Mononuclear cell (primary cell): ENCODE measurements around the gene RNASE9. TPM values are rescaled to one million over a fixed set of nuclear protein-coding genes. Genes with fewer than 3 reads are reported as not detected.

Experiments
- H3K27me3 ChIP-seq: 2 replicates; pipeline ENCODE4 v1.6.0; 2011; ENCODE audit warnings: low read length, control low read depth; ENCODE audit not compliant: insufficient read depth
- H3K4me1 ChIP-seq: 2 replicates; pipeline ENCODE4 v1.5.1; 2011; ENCODE audit warnings: mild to moderate bottlenecking, low read length, control low read depth; ENCODE audit not compliant: insufficient read depth
- H3K4me3 ChIP-seq: 2 replicates; pipeline ENCODE4 v1.5.1; 2011; ENCODE audit warnings: mild to moderate bottlenecking, low read length, moderate library complexity
- H3K9me3 ChIP-seq: 2 replicates; pipeline ENCODE4 v1.5.1; 2011; ENCODE audit warnings: low read depth, mild to moderate bottlenecking, control low read depth, low read length
- total RNA-seq: library from RNA; depleted of rRNA; stranded (reverse); fragments of >200 nt; gene quantifications from one replicate; pipeline ENCODE4 v1.2.3, GENCODE V29; 2012

Gene RNASE9
- total RNA-seq, 1 donor: not detected

- H3K4me3 ChIP-seq: no peak overlapping the region
- H3K4me1 ChIP-seq: no peaks in the 10 kb centered on the region
- no peaks in the 10 kb centered on the region for H3K9me3 ChIP-seq
- no peaks in the 10 kb centered on the region for H3K27me3 ChIP-seq
Measured at GRCh38 chr14:20556500-20557211, 4.2 kb downstream of the RNASE9 start.

- Histone ChIP-seq H3K4me1 (no peaks in the 10 kb centered on the region), H3K9me3 (no peaks in the 10 kb centered on the region), H3K27me3 (no peaks in the 10 kb centered on the region), H3K4me3 (no peak overlapping the region)
Measured at GRCh38 chr14:20555845-20556244, 5.0 kb downstream of the RNASE9 start.

DNA sequence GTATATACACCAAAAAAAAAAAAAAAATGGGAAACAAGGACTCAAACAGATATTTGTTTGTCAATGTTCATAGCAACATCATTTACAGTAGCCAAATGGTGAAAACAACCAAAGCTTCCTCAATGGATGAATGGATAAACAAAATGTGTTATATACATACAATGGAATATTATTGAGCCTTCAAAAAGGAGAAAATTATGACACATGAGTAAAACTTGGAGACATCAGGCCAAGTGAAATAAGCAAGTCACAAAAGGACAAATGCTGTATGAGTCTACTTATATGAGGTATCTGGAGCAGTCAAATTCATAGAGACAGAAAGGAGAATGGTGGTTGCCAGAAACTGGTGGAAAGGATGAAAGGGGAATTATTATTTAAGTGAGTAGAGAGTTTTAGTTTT, 7.8 kb downstream of the RNASE9 start:
- no peaks in the 10 kb centered on the region for H3K9me3 ChIP-seq
- H3K4me3 ChIP-seq: no peak overlapping the region
- no peaks in the 10 kb centered on the region for H3K4me1 ChIP-seq
- H3K27me3 ChIP-seq: no peaks in the 10 kb centered on the region

- Histone ChIP-seq H3K27me3 (no peaks in the 10 kb centered on the region), H3K9me3 (no peaks in the 10 kb centered on the region), H3K4me1 (no peaks in the 10 kb centered on the region), H3K4me3 (no peak overlapping the region)
Measured at GRCh38 chr14:20551606-20552005, 9.2 kb downstream of the RNASE9 start.

DNA sequence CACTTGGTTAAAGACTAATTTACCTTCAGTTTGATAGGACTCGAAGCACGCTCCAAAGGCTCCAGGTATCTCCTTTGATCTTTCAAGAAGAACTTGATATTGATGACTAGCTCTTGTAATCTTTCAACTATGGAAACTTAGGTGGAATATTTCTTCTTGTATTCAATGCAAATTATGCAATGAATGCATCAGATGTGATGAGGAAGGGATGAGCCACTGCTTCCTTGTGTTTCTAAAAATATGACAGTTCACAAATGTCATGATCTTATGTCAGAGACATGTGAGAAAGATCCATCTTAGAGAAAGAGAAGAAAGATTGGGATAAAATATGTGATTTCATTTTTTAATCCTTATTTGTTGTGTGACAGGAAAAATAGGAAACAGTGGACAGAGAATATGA, 9.9 kb downstream of the RNASE9 start:
- no peaks in the 10 kb centered on the region for H3K9me3 ChIP-seq
- no peaks in the 10 kb centered on the region for H3K4me1 ChIP-seq
- no peaks in the 10 kb centered on the region for H3K27me3 ChIP-seq
- H3K4me3 ChIP-seq: no peak overlapping the region

DNA sequence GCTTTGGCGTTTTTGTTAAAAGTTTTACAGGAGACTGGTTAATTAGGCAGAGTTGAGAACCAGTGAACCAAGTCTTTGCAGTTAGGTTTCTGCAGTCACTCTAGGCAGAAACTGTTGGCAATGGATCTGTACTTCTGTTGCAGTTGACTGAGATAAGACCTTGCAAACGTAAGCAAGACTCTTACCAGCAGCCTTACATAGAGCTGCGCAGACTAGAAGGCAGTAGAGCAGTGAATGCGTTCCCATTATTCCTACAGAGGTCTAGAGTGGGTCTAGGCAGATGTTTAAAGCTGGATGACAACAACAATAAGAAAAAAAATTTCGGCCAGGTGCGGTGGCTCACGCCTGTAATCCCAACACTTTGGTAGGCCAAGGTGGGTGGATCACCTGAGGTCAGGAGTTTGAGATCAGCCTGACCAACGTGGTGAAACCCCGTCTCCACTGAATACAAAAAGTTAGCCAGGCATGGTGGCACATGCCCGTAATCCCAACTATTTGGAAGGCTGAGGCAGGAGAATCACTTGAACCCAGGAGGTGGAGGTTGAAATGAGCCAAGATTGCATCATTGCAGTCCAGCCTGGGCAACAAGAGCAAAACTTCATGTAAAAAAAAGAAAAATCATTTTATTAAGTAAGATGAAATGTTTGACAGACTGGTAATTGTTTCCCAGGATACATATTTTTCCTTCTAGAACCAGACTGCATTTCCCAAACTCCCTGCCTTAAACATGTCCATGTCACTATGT, 12.3 kb downstream of the RNASE9 start:
- Histone ChIP-seq H3K9me3 (no peaks in the 10 kb centered on the region), H3K4me3 (no peak overlapping the region), H3K4me1 (no peaks in the 10 kb centered on the region), H3K27me3 (no peaks in the 10 kb centered on the region)

GRCh38 chr14:20546877-20547276, 14.0 kb downstream of the RNASE9 start:
- Histone ChIP-seq H3K4me1 (no peaks in the 10 kb centered on the region), H3K4me3 (no peak overlapping the region), H3K27me3 (no peaks in the 10 kb centered on the region)

DNA sequence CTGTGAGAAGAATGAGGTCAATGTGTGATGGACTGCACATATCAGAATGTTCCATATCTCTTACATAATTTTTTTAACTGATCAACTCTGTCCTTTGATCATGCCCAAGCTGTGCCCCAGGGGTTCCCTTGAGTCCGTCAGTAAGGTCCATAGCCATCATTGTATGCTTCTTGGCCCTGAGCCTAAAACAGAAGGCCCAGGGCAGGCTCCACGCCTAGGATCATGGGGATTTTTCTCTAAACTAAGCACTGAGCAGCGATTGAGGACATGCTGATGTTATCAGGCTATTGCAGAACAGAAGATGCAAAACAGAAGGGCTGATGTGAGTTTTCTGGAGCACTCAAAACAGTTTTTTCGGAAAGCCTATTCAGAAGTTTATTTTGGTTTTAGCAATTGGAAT, 20.9 kb downstream of the RNASE9 start:
- H3K9me3 ChIP-seq: no peaks in the 10 kb centered on the region
- no peak overlapping the region for H3K4me3 ChIP-seq
- no peaks in the 10 kb centered on the region for H3K27me3 ChIP-seq
- no peaks in the 10 kb centered on the region for H3K4me1 ChIP-seq

More at GRCh38 chr14:20546877-20547276, 14.0 kb downstream of the RNASE9 start:
- H3K9me3 ChIP-seq: no peaks in the 10 kb centered on the region

- H3K9me3 ChIP-seq: no peaks in the 10 kb centered on the region
- peaks cover 5% of the 10 kb centered on the region for H3K4me1 ChIP-seq
- no peak overlapping the region for H3K4me3 ChIP-seq
- peaks cover 8% of the 10 kb centered on the region for H3K27me3 ChIP-seq
Measured at GRCh38 chr14:20530771-20531571, 29.9 kb downstream of the RNASE9 start.

GRCh38 chr14:20529806-20530205, 31.0 kb downstream of the RNASE9 start:
- Histone ChIP-seq H3K4me3 (no peak overlapping the region), H3K4me1 (peaks cover 5% of the 10 kb centered on the region), H3K9me3 (no peaks in the 10 kb centered on the region), H3K27me3 (peaks cover 8% of the 10 kb centered on the region)

DNA sequence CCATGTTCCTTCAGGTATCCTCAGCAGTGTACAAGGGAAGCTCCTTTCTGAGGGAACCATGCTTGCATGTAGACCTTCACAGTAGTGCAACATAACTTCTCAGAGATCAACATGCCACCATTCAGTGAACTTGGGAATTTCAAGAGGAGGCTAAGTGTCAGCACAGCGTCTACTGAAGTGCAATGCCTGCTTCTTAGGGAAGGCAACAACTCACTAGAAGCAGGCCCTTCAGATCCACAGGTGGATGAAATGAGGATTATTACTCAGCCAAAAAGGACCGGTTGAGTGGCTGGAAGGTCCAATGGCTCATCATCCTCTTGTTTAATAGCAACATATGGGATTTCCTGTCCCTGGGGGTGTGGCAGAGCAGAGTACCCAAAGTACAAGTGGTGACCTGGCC, 36.8 kb downstream of the RNASE9 start:
- H3K27me3 ChIP-seq: peaks cover 3% of the 10 kb centered on the region
- H3K4me1 ChIP-seq: no peaks in the 10 kb centered on the region
- no peak overlapping the region for H3K4me3 ChIP-seq
- H3K9me3 ChIP-seq: no peaks in the 10 kb centered on the region

DNA sequence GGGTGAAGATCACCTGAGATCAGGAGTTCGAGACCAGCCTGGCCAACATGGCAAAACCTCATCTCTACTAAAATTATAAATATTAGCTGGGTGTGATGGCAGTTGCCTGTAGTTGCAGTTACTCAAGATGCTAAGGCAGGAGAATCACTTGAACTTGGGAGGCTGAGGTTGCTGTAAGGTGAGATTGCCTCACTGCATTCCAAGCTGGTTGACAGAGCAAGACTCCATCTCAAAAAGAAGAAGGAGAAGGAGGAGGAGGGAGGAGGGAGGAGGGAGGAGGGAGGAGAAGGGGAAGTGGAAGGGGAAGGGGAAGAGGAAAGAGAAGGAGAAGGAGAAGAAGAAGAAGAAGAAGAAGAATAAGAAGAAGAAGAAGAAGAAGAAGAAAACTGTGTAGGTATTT, 38.5 kb downstream of the RNASE9 start:
- Histone ChIP-seq H3K4me1 (no peaks in the 10 kb centered on the region), H3K4me3 (no peak overlapping the region), H3K27me3 (peaks cover under 1% of the 10 kb centered on the region), H3K9me3 (no peaks in the 10 kb centered on the region)

DNA sequence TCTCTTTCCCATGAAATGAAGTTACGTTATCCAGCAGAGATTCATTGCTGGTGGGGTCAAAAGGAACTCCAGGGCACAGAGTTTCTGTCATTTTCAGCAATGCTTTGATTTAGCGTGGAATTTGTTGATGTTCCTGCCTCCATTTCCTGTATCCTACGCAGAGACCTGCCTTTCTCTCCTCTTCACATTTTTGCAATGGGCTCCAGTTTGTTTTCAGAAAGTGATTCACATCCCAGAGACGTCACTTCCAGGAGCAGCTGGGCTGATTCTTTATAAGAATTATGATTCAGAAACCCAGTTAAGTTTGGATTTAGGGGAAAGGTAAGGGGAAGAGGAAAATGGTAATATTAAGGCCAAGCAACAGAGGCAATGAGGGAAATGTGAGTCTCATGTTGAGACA, 43.9 kb downstream of the RNASE9 start:
- H3K4me3 ChIP-seq: no peak overlapping the region
- H3K4me1 ChIP-seq: no peaks in the 10 kb centered on the region
- H3K9me3 ChIP-seq: no peaks in the 10 kb centered on the region
- H3K27me3 ChIP-seq: no peaks in the 10 kb centered on the region

DNA sequence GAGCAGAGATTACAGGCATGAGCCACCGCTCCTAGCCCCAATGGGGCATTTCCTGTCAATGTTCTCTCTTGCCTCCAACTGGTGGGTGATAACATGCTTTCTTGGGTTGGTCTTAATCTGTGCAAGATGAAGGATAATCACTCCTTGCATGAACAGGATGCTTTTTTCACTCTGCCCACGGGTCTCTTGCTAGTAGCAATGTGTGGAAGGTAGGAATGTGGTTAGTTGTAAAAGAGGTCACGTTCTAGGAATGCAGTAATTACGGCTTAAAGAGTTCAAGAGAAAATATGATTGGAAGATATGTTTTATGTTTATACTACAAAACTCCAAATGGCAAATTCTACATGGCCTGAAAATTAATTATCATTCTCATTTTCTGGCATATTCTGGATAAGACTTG, 45.0 kb downstream of the RNASE9 start:
- Histone ChIP-seq H3K4me1 (no peaks in the 10 kb centered on the region), H3K27me3 (no peaks in the 10 kb centered on the region), H3K9me3 (no peaks in the 10 kb centered on the region), H3K4me3 (no peak overlapping the region)

DNA sequence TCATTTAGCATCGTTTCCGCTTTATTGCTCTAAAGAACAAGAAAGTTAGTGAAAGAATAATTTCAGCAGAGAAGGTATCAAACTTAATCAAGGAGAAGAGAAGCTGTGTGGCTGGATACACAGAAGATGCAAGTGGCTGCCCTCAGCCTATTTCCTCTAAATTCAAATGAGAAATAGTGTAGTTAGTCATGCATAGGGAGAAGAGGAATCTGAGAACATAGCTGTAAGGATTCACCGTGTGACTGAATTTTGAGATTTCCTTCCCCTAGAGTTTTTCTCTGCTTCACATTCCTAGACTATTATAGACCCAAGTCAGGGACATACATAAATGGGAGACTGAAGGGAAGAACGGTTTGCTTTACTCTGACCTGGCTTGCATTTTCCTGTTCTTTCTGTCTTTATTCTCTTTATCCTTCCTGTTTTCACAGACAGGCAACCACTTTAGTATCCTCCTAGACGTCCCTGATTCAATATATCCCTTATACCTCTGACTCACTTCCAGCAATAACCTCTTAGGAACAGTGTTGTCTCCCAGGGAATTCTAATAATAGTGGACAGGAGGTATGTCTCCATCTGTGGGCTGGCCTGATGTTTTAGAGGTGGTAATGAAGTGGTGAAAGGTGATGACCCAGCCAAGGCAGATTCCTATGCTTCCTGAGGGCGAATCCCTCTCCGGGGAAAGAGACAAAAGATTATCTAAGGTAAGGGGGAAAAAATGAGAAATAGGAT, 48.5 kb downstream of the RNASE9 start:
- no peak overlapping the region for H3K4me3 ChIP-seq
- no peaks in the 10 kb centered on the region for H3K4me1 ChIP-seq
- H3K9me3 ChIP-seq: no peaks in the 10 kb centered on the region
- no peaks in the 10 kb centered on the region for H3K27me3 ChIP-seq
